ENCODE results near the gene RAET1L.
"Not testable (repeated sequence)": the region's sequence is repeated elsewhere in the genome, so short reads cannot be mapped to it uniquely, and the experiment has no call there.

The RAET1L gene

GRCh38 chr6:150018846-150019580 is 6.3 kb downstream of the RAET1L start:
- H3K4me3 ChIP-seq (ENCODE audit: insufficient read depth, low read depth, low read length, poor library complexity, severe bottlenecking) = no peak overlapping the region
- peaks cover 26% of the 10 kb centered on the region for H3K27me3 ChIP-seq (replicated peaks; ENCODE audit: control insufficient read depth, insufficient read depth, low read length, poor library complexity, severe bottlenecking)
- no peaks in the 10 kb centered on the region for H3K36me3 ChIP-seq (ENCODE audit: control insufficient read depth, insufficient read depth, low read length)
- no peaks in the 10 kb centered on the region for H3K9me3 ChIP-seq (ENCODE audit: control insufficient read depth, low read length)
- H3K4me1 ChIP-seq (ENCODE audit: control insufficient read depth, insufficient read depth, low read length, poor library complexity, severe bottlenecking) = peaks cover 7% of the 10 kb centered on the region
- no peak overlapping the region for H3K27ac ChIP-seq (ENCODE audit: insufficient read depth, low read length, poor library complexity, severe bottlenecking)
- DNase-seq = no peak

GRCh38 chr6:150017186-150017521 is 8.2 kb downstream of the RAET1L start:
- not testable (repeated sequence) for H3K4me3 ChIP-seq (ENCODE audit: insufficient read depth, low read depth, low read length, poor library complexity, severe bottlenecking); H3K27ac ChIP-seq (ENCODE audit: insufficient read depth, low read length, poor library complexity, severe bottlenecking); H3K36me3 ChIP-seq (ENCODE audit: control insufficient read depth, insufficient read depth, low read length); H3K4me1 ChIP-seq (ENCODE audit: control insufficient read depth, insufficient read depth, low read length, poor library complexity, severe bottlenecking); DNase-seq; H3K9me3 ChIP-seq (ENCODE audit: control insufficient read depth, low read length)
- peaks cover 37% of the 10 kb centered on the region for H3K27me3 ChIP-seq (replicated peaks; ENCODE audit: control insufficient read depth, insufficient read depth, low read length, poor library complexity, severe bottlenecking)

GRCh38 chr6:150016324-150017185 is 8.8 kb downstream of the RAET1L start:
- Histone ChIP-seq H3K4me1 (ENCODE audit: control insufficient read depth, insufficient read depth, low read length, poor library complexity, severe bottlenecking) (peaks cover 7% of the 10 kb centered on the region), H3K27me3 (replicated peaks; ENCODE audit: control insufficient read depth, insufficient read depth, low read length, poor library complexity, severe bottlenecking) (peaks cover 37% of the 10 kb centered on the region)

GRCh38 chr6:150015281-150016001 is 9.9 kb downstream of the RAET1L start:
- H3K4me1 ChIP-seq (ENCODE audit: control insufficient read depth, insufficient read depth, low read length, poor library complexity, severe bottlenecking); H3K27ac ChIP-seq (ENCODE audit: insufficient read depth, low read length, poor library complexity, severe bottlenecking); H3K4me3 ChIP-seq (ENCODE audit: insufficient read depth, low read depth, low read length, poor library complexity, severe bottlenecking); H3K9me3 ChIP-seq (ENCODE audit: control insufficient read depth, low read length); H3K36me3 ChIP-seq (ENCODE audit: control insufficient read depth, insufficient read depth, low read length): not testable (repeated sequence)
- peaks cover 37% of the 10 kb centered on the region for H3K27me3 ChIP-seq (replicated peaks; ENCODE audit: control insufficient read depth, insufficient read depth, low read length, poor library complexity, severe bottlenecking)
- DNase-seq = peak in 1 of 3 donors; percentile 33

More at GRCh38 chr6:150016324-150017185, 8.8 kb downstream of the RAET1L start:
- Histone ChIP-seq H3K4me3 (ENCODE audit: insufficient read depth, low read depth, low read length, poor library complexity, severe bottlenecking) (no peak overlapping the region), H3K36me3 (ENCODE audit: control insufficient read depth, insufficient read depth, low read length) (no peaks in the 10 kb centered on the region), H3K9me3 (ENCODE audit: control insufficient read depth, low read length) (no peaks in the 10 kb centered on the region), H3K27ac (ENCODE audit: insufficient read depth, low read length, poor library complexity, severe bottlenecking) (no peak overlapping the region)
- DNase-seq = peak; percentile 20 to 50 (median 22)

- not testable (repeated sequence) for H3K9me3 ChIP-seq (ENCODE audit: control insufficient read depth, low read length); H3K4me3 ChIP-seq (ENCODE audit: insufficient read depth, low read depth, low read length, poor library complexity, severe bottlenecking); H3K4me1 ChIP-seq (ENCODE audit: control insufficient read depth, insufficient read depth, low read length, poor library complexity, severe bottlenecking); H3K36me3 ChIP-seq (ENCODE audit: control insufficient read depth, insufficient read depth, low read length); DNase-seq; H3K27ac ChIP-seq (ENCODE audit: insufficient read depth, low read length, poor library complexity, severe bottlenecking)
- peaks cover 37% of the 10 kb centered on the region for H3K27me3 ChIP-seq (replicated peaks; ENCODE audit: control insufficient read depth, insufficient read depth, low read length, poor library complexity, severe bottlenecking)
Observed at GRCh38 chr6:150014623-150015280, 10.6 kb downstream of the RAET1L start.

GRCh38 chr6:150013785-150014622 is 11.3 kb downstream of the RAET1L start:
- not testable (repeated sequence) for H3K9me3 ChIP-seq (ENCODE audit: control insufficient read depth, low read length); H3K27ac ChIP-seq (ENCODE audit: insufficient read depth, low read length, poor library complexity, severe bottlenecking); H3K4me1 ChIP-seq (ENCODE audit: control insufficient read depth, insufficient read depth, low read length, poor library complexity, severe bottlenecking); DNase-seq; H3K36me3 ChIP-seq (ENCODE audit: control insufficient read depth, insufficient read depth, low read length); H3K4me3 ChIP-seq (ENCODE audit: insufficient read depth, low read depth, low read length, poor library complexity, severe bottlenecking)
- H3K27me3 ChIP-seq (replicated peaks; ENCODE audit: control insufficient read depth, insufficient read depth, low read length, poor library complexity, severe bottlenecking) = peaks cover 37% of the 10 kb centered on the region

GRCh38 chr6:150012846-150013784 is 12.2 kb downstream of the RAET1L start:
- not testable (repeated sequence) for H3K27ac ChIP-seq (ENCODE audit: insufficient read depth, low read length, poor library complexity, severe bottlenecking); DNase-seq; H3K4me3 ChIP-seq (ENCODE audit: insufficient read depth, low read depth, low read length, poor library complexity, severe bottlenecking); H3K9me3 ChIP-seq (ENCODE audit: control insufficient read depth, low read length); H3K36me3 ChIP-seq (ENCODE audit: control insufficient read depth, insufficient read depth, low read length); H3K4me1 ChIP-seq (ENCODE audit: control insufficient read depth, insufficient read depth, low read length, poor library complexity, severe bottlenecking)
- peaks cover 37% of the 10 kb centered on the region for H3K27me3 ChIP-seq (replicated peaks; ENCODE audit: control insufficient read depth, insufficient read depth, low read length, poor library complexity, severe bottlenecking)

- DNase-seq = no peak
- H3K27ac ChIP-seq (ENCODE audit: insufficient read depth, low read length, poor library complexity, severe bottlenecking) = no peak overlapping the region
- peaks cover 7% of the 10 kb centered on the region for H3K27me3 ChIP-seq (replicated peaks; ENCODE audit: control insufficient read depth, insufficient read depth, low read length, poor library complexity, severe bottlenecking)
- H3K4me1 ChIP-seq (ENCODE audit: control insufficient read depth, insufficient read depth, low read length, poor library complexity, severe bottlenecking) = peaks cover 20% of the 10 kb centered on the region
- no peaks in the 10 kb centered on the region for H3K36me3 ChIP-seq (ENCODE audit: control insufficient read depth, insufficient read depth, low read length)
- no peaks in the 10 kb centered on the region for H3K9me3 ChIP-seq (ENCODE audit: control insufficient read depth, low read length)
- no peak overlapping the region for H3K4me3 ChIP-seq (ENCODE audit: insufficient read depth, low read depth, low read length, poor library complexity, severe bottlenecking)
Observed at GRCh38 chr6:150008588-150008987, 16.7 kb downstream of the RAET1L start.

Measured in effector memory CD4-positive, alpha-beta T cell (primary cell).